ENCODE measurements around the gene PCYOX1L. TPM values are rescaled to one million over a fixed set of nuclear protein-coding genes. Genes with fewer than 3 reads are reported as not detected.
"Not testable (repeated sequence)": the region's sequence is repeated elsewhere in the genome, so short reads cannot be mapped to it uniquely, and the experiment has no call there.

PCYOX1L gene
- polyA plus RNA-seq, 1 donor from 2014 or later, result 21.1 TPM

DNA sequence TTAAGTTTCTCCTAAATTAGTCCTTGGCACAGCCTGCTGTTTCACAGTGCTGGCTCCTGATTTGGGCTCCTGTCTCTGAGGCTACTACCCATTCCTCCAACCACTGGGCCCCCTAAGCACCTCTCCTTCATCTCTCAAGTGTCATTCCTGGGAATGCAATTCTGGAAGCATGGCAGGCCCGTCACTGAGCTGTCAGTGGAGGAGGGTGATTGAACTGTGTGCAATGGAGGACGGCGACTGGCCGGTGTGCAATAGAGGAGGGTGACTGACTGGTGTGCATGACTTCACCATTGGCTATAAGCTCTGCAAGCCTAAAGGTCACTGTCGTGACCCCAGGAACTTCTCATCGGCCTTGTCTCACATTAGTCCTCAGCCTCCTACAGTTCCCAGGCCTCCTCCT, 33.7 kb downstream of the PCYOX1L start:
- no peaks in the 10 kb centered on the region for H4K20me1 ChIP-seq (ENCODE audit: insufficient read depth)
- no peak overlapping the region for H3K4me2 ChIP-seq (ENCODE audit: low read length)
- H3K27ac ChIP-seq (ENCODE audit: low read length), result no peak overlapping the region
- H3K79me2 ChIP-seq (replicated peaks; ENCODE audit: insufficient read depth, low read length), result no peaks in the 10 kb centered on the region
- H3K27me3 ChIP-seq (ENCODE audit: insufficient read depth, low read depth, low read length), result no peaks in the 10 kb centered on the region
- H3K36me3 ChIP-seq (ENCODE audit: insufficient read depth, low read length), result no peaks in the 10 kb centered on the region
- H3K9me3 ChIP-seq (ENCODE audit: low read length), result no peaks in the 10 kb centered on the region
- no peaks in the 10 kb centered on the region for H3F3A ChIP-seq (ENCODE audit: insufficient read depth, low read length, poor library complexity, severe bottlenecking)
- H2AFZ ChIP-seq (ENCODE audit: low read depth, low read length), result no peak overlapping the region
- no peak overlapping the region for H3K9ac ChIP-seq (ENCODE audit: low read length)
- H3K9me2 ChIP-seq (ENCODE audit: insufficient read depth, low read length), result no peaks in the 10 kb centered on the region
- no peak overlapping the region for H3K4me3 ChIP-seq (ENCODE audit: low read length)
- TF ChIP-seq, protein P1, sequence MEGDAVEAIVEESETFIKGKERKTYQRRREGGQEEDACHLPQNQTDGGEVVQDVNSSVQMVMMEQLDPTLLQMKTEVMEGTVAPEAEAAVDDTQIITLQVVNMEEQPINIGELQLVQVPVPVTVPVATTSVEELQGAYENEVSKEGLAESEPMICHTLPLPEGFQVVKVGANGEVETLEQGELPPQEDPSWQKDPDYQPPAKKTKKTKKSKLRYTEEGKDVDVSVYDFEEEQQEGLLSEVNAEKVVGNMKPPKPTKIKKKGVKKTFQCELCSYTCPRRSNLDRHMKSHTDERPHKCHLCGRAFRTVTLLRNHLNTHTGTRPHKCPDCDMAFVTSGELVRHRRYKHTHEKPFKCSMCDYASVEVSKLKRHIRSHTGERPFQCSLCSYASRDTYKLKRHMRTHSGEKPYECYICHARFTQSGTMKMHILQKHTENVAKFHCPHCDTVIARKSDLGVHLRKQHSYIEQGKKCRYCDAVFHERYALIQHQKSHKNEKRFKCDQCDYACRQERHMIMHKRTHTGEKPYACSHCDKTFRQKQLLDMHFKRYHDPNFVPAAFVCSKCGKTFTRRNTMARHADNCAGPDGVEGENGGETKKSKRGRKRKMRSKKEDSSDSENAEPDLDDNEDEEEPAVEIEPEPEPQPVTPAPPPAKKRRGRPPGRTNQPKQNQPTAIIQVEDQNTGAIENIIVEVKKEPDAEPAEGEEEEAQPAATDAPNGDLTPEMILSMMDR (IDR thresholded peaks at IDR 0.05; ENCODE audit: poor library complexity, severe bottlenecking), result no peak
- TF ChIP-seq TAF1 (IDR thresholded peaks at IDR 0.05; ENCODE audit: low read depth) (no peak), RAD21 (conservative IDR thresholded peaks at IDR 0.05) (no peak), SMC3 (conservative IDR thresholded peaks at IDR 0.05; ENCODE audit: poor library complexity) (no peak), EZH2 (IDR thresholded peaks at IDR 0.05; ENCODE audit: borderline replicate concordance, insufficient read depth, low read length, poor library complexity, severe bottlenecking) (no peak), POLR2AphosphoS5 (IDR thresholded peaks at IDR 0.05) (no peak), EP300 (conservative IDR thresholded peaks at IDR 0.05; ENCODE audit: poor library complexity, severe bottlenecking) (no peak), MXI1 (conservative IDR thresholded peaks at IDR 0.05; ENCODE audit: poor library complexity, severe bottlenecking) (no peak)
- TF ChIP-seq, protein P2, sequence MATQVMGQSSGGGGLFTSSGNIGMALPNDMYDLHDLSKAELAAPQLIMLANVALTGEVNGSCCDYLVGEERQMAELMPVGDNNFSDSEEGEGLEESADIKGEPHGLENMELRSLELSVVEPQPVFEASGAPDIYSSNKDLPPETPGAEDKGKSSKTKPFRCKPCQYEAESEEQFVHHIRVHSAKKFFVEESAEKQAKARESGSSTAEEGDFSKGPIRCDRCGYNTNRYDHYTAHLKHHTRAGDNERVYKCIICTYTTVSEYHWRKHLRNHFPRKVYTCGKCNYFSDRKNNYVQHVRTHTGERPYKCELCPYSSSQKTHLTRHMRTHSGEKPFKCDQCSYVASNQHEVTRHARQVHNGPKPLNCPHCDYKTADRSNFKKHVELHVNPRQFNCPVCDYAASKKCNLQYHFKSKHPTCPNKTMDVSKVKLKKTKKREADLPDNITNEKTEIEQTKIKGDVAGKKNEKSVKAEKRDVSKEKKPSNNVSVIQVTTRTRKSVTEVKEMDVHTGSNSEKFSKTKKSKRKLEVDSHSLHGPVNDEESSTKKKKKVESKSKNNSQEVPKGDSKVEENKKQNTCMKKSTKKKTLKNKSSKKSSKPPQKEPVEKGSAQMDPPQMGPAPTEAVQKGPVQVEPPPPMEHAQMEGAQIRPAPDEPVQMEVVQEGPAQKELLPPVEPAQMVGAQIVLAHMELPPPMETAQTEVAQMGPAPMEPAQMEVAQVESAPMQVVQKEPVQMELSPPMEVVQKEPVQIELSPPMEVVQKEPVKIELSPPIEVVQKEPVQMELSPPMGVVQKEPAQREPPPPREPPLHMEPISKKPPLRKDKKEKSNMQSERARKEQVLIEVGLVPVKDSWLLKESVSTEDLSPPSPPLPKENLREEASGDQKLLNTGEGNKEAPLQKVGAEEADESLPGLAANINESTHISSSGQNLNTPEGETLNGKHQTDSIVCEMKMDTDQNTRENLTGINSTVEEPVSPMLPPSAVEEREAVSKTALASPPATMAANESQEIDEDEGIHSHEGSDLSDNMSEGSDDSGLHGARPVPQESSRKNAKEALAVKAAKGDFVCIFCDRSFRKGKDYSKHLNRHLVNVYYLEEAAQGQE (IDR thresholded peaks at IDR 0.05; ENCODE audit: borderline replicate concordance), result no peak

DNA sequence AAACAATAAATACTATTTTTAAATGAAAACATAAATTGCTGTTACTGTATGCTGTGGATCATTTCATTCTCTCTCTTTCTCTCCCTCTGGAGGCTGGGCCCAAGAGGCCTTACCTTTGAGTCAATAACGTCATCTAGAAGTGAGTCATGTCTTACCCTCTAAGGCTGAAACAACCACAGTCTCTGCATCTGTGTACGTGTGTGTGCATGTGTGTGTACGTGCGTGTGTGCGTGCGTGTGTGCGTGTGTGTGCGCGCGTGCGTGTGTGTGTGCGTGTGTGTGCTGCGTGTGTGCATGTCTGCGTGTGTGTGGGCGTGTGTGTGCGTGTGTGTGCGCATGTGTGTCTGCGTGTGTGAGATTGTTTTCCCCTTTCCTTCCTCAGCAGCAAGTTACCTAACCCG, 34.9 kb downstream of the PCYOX1L start:
- H3K79me2 ChIP-seq (replicated peaks; ENCODE audit: insufficient read depth, low read length), result no peaks in the 10 kb centered on the region
- H3K4me3 ChIP-seq (ENCODE audit: low read length), result no peak overlapping the region
- no peaks in the 10 kb centered on the region for H4K20me1 ChIP-seq (ENCODE audit: insufficient read depth)
- TF ChIP-seq POLR2AphosphoS5 (IDR thresholded peaks at IDR 0.05), result no peak
- no peak for TF ChIP-seq TAF1 (IDR thresholded peaks at IDR 0.05; ENCODE audit: low read depth)
- no peak for TF ChIP-seq SMC3 (conservative IDR thresholded peaks at IDR 0.05; ENCODE audit: poor library complexity)
- TF ChIP-seq RAD21 (conservative IDR thresholded peaks at IDR 0.05), result no peak
- no peak for TF ChIP-seq EZH2 (IDR thresholded peaks at IDR 0.05; ENCODE audit: borderline replicate concordance, insufficient read depth, low read length, poor library complexity, severe bottlenecking)
- TF ChIP-seq EP300 (conservative IDR thresholded peaks at IDR 0.05; ENCODE audit: poor library complexity, severe bottlenecking), result no peak
- no peak for TF ChIP-seq MXI1 (conservative IDR thresholded peaks at IDR 0.05; ENCODE audit: poor library complexity, severe bottlenecking)
- TF ChIP-seq, protein P1 (IDR thresholded peaks at IDR 0.05; ENCODE audit: poor library complexity, severe bottlenecking), result no peak
- TF ChIP-seq, protein P2 (IDR thresholded peaks at IDR 0.05; ENCODE audit: borderline replicate concordance), result no peak
- H3K27me3 ChIP-seq (ENCODE audit: insufficient read depth, low read depth, low read length), result no peaks in the 10 kb centered on the region
- H3K4me2 ChIP-seq (ENCODE audit: low read length), result no peak overlapping the region
- H3K9ac ChIP-seq (ENCODE audit: low read length), result no peak overlapping the region
- H3K36me3 ChIP-seq (ENCODE audit: insufficient read depth, low read length), result no peaks in the 10 kb centered on the region
- no peak overlapping the region for H3K27ac ChIP-seq (ENCODE audit: low read length)
- H3K9me2 ChIP-seq (ENCODE audit: insufficient read depth, low read length), result no peaks in the 10 kb centered on the region
- no peak overlapping the region for H2AFZ ChIP-seq (ENCODE audit: low read depth, low read length)
- H3F3A ChIP-seq (ENCODE audit: insufficient read depth, low read length, poor library complexity, severe bottlenecking), result no peaks in the 10 kb centered on the region
- H3K9me3 ChIP-seq (ENCODE audit: low read length), result no peaks in the 10 kb centered on the region

DNA sequence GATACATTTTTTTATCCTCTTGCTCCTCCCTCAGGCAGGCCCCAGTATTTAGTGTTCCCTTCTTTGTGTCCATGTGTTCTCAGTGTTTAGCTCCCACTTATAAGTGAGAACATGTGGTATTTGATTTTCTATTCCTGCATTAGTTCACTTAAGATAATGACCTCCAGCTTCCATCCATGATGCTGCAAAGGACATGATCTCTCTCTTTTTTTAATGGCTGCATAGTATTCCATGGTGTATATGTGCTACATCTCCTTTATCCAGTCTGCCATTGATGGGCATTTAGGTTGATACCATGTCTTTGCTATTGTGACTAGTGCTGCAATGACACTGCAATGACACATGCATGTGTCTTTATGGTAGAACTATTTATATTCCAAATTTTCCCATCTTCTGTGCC, 37.1 kb downstream of the PCYOX1L start:
- H3K36me3 ChIP-seq (ENCODE audit: insufficient read depth, low read length), result not testable (repeated sequence)

More for the DNA sequence above, 37.1 kb downstream of the PCYOX1L start:
- H3K4me2 ChIP-seq (ENCODE audit: low read length); H3K9me3 ChIP-seq (ENCODE audit: low read length); H3K79me2 ChIP-seq (replicated peaks; ENCODE audit: insufficient read depth, low read length); H3K9ac ChIP-seq (ENCODE audit: low read length); H3K27me3 ChIP-seq (ENCODE audit: insufficient read depth, low read depth, low read length); H3K9me2 ChIP-seq (ENCODE audit: insufficient read depth, low read length); H3K4me3 ChIP-seq (ENCODE audit: low read length); H4K20me1 ChIP-seq (ENCODE audit: insufficient read depth); H2AFZ ChIP-seq (ENCODE audit: low read depth, low read length); H3K27ac ChIP-seq (ENCODE audit: low read length); H3F3A ChIP-seq (ENCODE audit: insufficient read depth, low read length, poor library complexity, severe bottlenecking): not testable (repeated sequence)

All from neural cell (in vitro differentiated cells).